ENCODE results near the gene MAMSTR. TPM values are rescaled to one million over a fixed set of nuclear protein-coding genes. Genes with fewer than 3 reads are reported as not detected.

The MAMSTR gene
- total and polyA plus RNA-seq, 9 of the 15 experiments (the other 6 are each of a cell fraction or from before 2014, with no cell fraction given) = 0.08 to 1.00 (median 0.40) TPM; not detected in 1

DNA sequence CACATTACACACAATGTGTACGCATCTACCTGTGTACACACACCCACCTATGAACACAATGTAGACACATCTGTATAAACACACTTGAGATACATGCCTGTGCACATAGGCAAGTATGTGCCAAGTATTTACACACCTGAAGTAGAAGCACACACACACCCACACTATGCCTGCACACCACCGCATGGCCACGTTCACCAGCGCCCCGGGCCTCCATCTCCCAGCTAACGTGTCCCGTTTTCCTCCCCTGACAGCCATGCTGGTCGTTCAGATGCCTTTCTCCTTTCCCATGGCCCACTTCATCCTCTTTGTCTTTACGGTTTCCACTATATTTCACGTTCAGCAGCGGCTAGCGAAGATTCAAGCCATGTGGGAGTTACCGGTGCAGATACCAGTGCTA is 16.8 kb downstream of the MAMSTR start (continued):
- TF ChIP-seq DIDO1 (tag; IDR thresholded peaks at IDR 0.05; ENCODE audit: low read depth) (no peak), NCOA1 (IDR thresholded peaks at IDR 0.05; ENCODE audit: low read depth) (no peak), NFIX (CRISPR knock-in tag; IDR thresholded peaks at IDR 0.05; ENCODE audit: low read depth) (no peak)
- TF ChIP-seq, protein P1, sequence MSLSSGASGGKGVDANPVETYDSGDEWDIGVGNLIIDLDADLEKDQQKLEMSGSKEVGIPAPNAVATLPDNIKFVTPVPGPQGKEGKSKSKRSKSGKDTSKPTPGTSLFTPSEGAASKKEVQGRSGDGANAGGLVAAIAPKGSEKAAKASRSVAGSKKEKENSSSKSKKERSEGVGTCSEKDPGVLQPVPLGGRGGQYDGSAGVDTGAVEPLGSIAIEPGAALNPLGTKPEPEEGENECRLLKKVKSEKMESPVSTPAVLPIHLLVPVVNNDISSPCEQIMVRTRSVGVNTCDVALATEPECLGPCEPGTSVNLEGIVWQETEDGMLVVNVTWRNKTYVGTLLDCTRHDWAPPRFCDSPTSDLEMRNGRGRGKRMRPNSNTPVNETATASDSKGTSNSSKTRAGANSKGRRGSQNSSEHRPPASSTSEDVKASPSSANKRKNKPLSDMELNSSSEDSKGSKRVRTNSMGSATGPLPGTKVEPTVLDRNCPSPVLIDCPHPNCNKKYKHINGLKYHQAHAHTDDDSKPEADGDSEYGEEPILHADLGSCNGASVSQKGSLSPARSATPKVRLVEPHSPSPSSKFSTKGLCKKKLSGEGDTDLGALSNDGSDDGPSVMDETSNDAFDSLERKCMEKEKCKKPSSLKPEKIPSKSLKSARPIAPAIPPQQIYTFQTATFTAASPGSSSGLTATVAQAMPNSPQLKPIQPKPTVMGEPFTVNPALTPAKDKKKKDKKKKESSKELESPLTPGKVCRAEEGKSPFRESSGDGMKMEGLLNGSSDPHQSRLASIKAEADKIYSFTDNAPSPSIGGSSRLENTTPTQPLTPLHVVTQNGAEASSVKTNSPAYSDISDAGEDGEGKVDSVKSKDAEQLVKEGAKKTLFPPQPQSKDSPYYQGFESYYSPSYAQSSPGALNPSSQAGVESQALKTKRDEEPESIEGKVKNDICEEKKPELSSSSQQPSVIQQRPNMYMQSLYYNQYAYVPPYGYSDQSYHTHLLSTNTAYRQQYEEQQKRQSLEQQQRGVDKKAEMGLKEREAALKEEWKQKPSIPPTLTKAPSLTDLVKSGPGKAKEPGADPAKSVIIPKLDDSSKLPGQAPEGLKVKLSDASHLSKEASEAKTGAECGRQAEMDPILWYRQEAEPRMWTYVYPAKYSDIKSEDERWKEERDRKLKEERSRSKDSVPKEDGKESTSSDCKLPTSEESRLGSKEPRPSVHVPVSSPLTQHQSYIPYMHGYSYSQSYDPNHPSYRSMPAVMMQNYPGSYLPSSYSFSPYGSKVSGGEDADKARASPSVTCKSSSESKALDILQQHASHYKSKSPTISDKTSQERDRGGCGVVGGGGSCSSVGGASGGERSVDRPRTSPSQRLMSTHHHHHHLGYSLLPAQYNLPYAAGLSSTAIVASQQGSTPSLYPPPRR (CRISPR knock-in tag; IDR thresholded peaks at IDR 0.05; ENCODE audit: borderline replicate concordance) = no peak
- TF ChIP-seq, protein P2, sequence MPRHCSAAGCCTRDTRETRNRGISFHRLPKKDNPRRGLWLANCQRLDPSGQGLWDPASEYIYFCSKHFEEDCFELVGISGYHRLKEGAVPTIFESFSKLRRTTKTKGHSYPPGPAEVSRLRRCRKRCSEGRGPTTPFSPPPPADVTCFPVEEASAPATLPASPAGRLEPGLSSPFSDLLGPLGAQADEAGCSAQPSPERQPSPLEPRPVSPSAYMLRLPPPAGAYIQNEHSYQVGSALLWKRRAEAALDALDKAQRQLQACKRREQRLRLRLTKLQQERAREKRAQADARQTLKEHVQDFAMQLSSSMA (CRISPR knock-in tag; IDR thresholded peaks at IDR 0.05) = no peak
- TF ChIP-seq, protein P3, sequence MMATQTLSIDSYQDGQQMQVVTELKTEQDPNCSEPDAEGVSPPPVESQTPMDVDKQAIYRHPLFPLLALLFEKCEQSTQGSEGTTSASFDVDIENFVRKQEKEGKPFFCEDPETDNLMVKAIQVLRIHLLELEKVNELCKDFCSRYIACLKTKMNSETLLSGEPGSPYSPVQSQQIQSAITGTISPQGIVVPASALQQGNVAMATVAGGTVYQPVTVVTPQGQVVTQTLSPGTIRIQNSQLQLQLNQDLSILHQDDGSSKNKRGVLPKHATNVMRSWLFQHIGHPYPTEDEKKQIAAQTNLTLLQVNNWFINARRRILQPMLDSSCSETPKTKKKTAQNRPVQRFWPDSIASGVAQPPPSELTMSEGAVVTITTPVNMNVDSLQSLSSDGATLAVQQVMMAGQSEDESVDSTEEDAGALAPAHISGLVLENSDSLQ (IDR thresholded peaks at IDR 0.05) = no peak

Data from K562 (cell line).